Hepatocyte (in vitro differentiated cells): ENCODE measurements around the gene MYL3. TPM values are rescaled to one million over a fixed set of nuclear protein-coding genes. Genes with fewer than 3 reads are reported as not detected.
A peak's percentile ranks its signal among the peaks of the same experiment; 100 is the strongest.
"Not testable (repeated sequence)": the region's sequence is repeated elsewhere in the genome, so short reads cannot be mapped to it uniquely, and the experiment has no call there.

Experiments
- DNase-seq: peaks from one replicate; pipeline ENCODE4 v3.0.0-alpha.2; 2016; ENCODE audit warnings: low spot score
- H2AFZ ChIP-seq: fragments of 200-600 bp; sonication (generic); 2 replicates; pipeline ENCODE4 v1.6.0; 2016; ENCODE audit warnings: antibody characterized with exemption, mild to moderate bottlenecking
- H3K27ac ChIP-seq: fragments of 200-600 bp; sonication (generic); 2 replicates; pipeline ENCODE4 v1.5.1; 2016; ENCODE audit warnings: mild to moderate bottlenecking
- H3K27me3 ChIP-seq: fragments of 200-600 bp; sonication (generic); 2 replicates; pipeline ENCODE4 v1.6.1; 2016
- H3K36me3 ChIP-seq: fragments of 200-600 bp; sonication (generic); replicated peaks from 2 replicates; pipeline ENCODE4 v1.5.1; 2016; ENCODE audit warnings: low read depth; ENCODE audit not compliant: insufficient read depth
- H3K4me1 ChIP-seq: fragments of 200-600 bp; sonication (generic); 2 replicates; pipeline ENCODE4 v1.5.1; 2016; ENCODE audit warnings: mild to moderate bottlenecking, moderate library complexity; ENCODE audit not compliant: insufficient read depth
- H3K4me2 ChIP-seq: fragments of 200-600 bp; sonication (generic); 2 replicates; pipeline ENCODE4 v1.6.0; 2016
- H3K4me3 ChIP-seq: fragments of 200-600 bp; sonication (generic); 2 replicates; pipeline ENCODE4 v1.5.1; 2016; ENCODE audit warnings: mild to moderate bottlenecking
- H3K79me2 ChIP-seq: fragments of 200-600 bp; sonication (generic); 2 replicates; pipeline ENCODE4 v1.6.0; 2017; ENCODE audit warnings: mild to moderate bottlenecking
- H3K9me2 ChIP-seq: fragments of 200-600 bp; sonication (generic); replicated peaks from 2 replicates; pipeline ENCODE4 v1.6.0; 2017; ENCODE audit warnings: mild to moderate bottlenecking; ENCODE audit not compliant: insufficient read depth
- H3K9me3 ChIP-seq: fragments of 200-600 bp; sonication (generic); 2 replicates; pipeline ENCODE4 v1.5.1; 2016; ENCODE audit warnings: low read depth, mild to moderate bottlenecking
- H4K20me1 ChIP-seq: fragments of 200-600 bp; sonication (generic); 2 replicates; pipeline ENCODE4 v1.6.0; 2016; ENCODE audit warnings: mild to moderate bottlenecking; ENCODE audit not compliant: insufficient read depth, poor library complexity, severe bottlenecking
- EZH2 ChIP-seq: fragments of 200-600 bp; sonication (generic); IDR thresholded peaks from 2 replicates; pipeline ENCODE4 v1.6.1; 2016; ENCODE audit warnings: antibody characterized with exemption, mild to moderate bottlenecking, borderline replicate concordance
- EZH2phosphoT487 ChIP-seq: fragments of 200-600 bp; sonication (generic); IDR thresholded peaks from one replicate; pipeline ENCODE4 v1.6.1; 2018; ENCODE audit warnings: antibody characterized with exemption, mild to moderate bottlenecking, low read depth, moderate library complexity; ENCODE audit not compliant: unreplicated experiment, severe bottlenecking
- WGBS: methylation state at CpG from one replicate; pipeline ENCODE4 v1.1.6; 2016; ENCODE audit warnings: low lambda C conversion rate; ENCODE audit errors: missing lambda C conversion rate; 5-methylcytosine and 5-hydroxymethylcytosine counted together
- polyA plus RNA-seq: library from polyadenylated mRNA; unstranded; fragments of >200 nt; fragmentation: Nextera tagmentation; extraction: Ambion mirVana; gene quantifications from 2 replicates; pipeline ENCODE4 v1.2.1, GENCODE V29; 2016
- total RNA-seq: library from RNA; depleted of rRNA; stranded (reverse); fragments of >200 nt; gene quantifications from 2 replicates; pipeline ENCODE4 v1.2.3, GENCODE V29; 2014
- TF ChIP-seq, protein P1 (sequence below): fragments of 200-600 bp; sonication (generic); IDR thresholded peaks from 2 replicates; pipeline ENCODE4 v1.5.1; 2016; ENCODE audit warnings: antibody characterized with exemption, mild to moderate bottlenecking; ENCODE audit not compliant: poor library complexity

Gene MYL3
- 5.8 and 9.5 TPM in 2 replicates for total RNA-seq
- polyA plus RNA-seq: 7.4 and 9.7 TPM in 2 replicates

DNA sequence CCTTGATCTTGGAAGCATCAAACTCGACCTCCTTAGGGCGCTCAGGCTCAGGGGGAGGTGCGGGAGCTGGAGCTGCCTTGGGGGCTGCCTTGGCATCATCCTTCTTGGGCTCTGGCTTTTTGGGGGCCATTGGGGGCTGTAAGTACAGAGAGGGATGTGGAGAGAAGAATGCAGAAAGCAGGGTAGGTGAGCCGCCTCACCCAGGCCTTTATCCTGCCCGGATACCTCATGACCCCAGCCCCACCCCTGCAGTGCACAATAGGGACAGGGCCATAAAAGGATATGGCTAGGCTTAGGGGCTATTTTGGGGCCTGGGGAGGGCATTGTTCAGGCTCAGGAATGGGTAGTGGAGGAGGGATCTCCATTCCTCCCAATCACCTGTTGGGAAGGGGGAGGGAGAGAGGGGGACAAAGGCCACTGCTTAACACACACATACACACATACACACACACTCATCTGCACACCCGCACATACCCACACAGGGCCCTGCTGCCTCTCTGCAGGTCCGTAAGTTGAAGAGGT lies at the start of gene MYL3:
Gene MYL3 (minus strand): TSS at position 184 of the 522 bp plus-strand sequence. CDS start 54 bp downstream, at position 130.
- H3K9me3 ChIP-seq: no peaks in the 10 kb centered on the region
- H3K4me3 ChIP-seq: no peak within 1 kb of the TSS
- H3K79me2 ChIP-seq: no peaks in the 10 kb centered on the region
- H3K4me2 ChIP-seq: no peak within 1 kb of the TSS
- DNase-seq: peak; percentile 48
- 69% methylated on average over 7 of the region's 7 CpGs for WGBS
- peak within 1 kb of the TSS; percentile 71 for H3K27ac ChIP-seq
- H2AFZ ChIP-seq: no peak within 1 kb of the TSS
- H4K20me1 ChIP-seq: no peaks in the 10 kb centered on the region
- no peaks in the 10 kb centered on the region for H3K9me2 ChIP-seq
- H3K36me3 ChIP-seq: no peaks in the 10 kb centered on the region
- peaks cover 26% of the 10 kb centered on the region for H3K4me1 ChIP-seq
- no peaks in the 10 kb centered on the region for H3K27me3 ChIP-seq
- TF ChIP-seq, protein P1, sequence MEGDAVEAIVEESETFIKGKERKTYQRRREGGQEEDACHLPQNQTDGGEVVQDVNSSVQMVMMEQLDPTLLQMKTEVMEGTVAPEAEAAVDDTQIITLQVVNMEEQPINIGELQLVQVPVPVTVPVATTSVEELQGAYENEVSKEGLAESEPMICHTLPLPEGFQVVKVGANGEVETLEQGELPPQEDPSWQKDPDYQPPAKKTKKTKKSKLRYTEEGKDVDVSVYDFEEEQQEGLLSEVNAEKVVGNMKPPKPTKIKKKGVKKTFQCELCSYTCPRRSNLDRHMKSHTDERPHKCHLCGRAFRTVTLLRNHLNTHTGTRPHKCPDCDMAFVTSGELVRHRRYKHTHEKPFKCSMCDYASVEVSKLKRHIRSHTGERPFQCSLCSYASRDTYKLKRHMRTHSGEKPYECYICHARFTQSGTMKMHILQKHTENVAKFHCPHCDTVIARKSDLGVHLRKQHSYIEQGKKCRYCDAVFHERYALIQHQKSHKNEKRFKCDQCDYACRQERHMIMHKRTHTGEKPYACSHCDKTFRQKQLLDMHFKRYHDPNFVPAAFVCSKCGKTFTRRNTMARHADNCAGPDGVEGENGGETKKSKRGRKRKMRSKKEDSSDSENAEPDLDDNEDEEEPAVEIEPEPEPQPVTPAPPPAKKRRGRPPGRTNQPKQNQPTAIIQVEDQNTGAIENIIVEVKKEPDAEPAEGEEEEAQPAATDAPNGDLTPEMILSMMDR: no peak
- TF ChIP-seq EZH2phosphoT487 (no peak), EZH2 (no peak)

DNA sequence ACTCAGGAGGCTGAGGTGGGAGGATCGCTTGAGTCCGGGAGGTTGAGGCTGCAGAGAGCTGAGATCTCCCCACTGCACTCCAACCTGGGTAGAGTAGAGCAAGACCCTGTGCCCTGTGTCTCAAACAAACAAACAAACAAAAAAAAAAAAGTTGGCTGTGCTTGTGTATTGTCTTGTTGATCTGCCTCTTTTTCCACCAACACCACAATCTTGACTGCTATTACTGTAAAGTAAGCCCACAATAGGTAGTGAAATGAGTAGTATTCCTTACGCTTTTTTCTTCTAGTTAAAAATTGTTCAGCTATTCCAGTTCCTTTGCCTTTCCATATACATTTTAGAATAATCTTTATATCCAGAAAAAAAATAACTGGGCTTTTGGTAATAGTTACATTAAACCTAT lies 49.7 kb upstream of the MYL3 start:
- H3K9me3 ChIP-seq: peaks cover 6% of the 10 kb centered on the region
- WGBS: 100% methylated on average over 3 of the region's 3 CpGs
- peaks cover 10% of the 10 kb centered on the region for H3K4me1 ChIP-seq
- no peaks in the 10 kb centered on the region for H3K36me3 ChIP-seq
- H4K20me1 ChIP-seq: no peaks in the 10 kb centered on the region
- no peak overlapping the region for H3K4me3 ChIP-seq
- H3K27me3 ChIP-seq: no peaks in the 10 kb centered on the region
- H3K79me2 ChIP-seq: no peaks in the 10 kb centered on the region
- no peak for TF ChIP-seq EZH2phosphoT487
- TF ChIP-seq, protein P1: no peak
- TF ChIP-seq EZH2: no peak
- no peak for DNase-seq
- no peaks in the 10 kb centered on the region for H3K9me2 ChIP-seq
- no peak overlapping the region for H2AFZ ChIP-seq
- no peak overlapping the region for H3K4me2 ChIP-seq
- H3K27ac ChIP-seq: no peak overlapping the region

DNA sequence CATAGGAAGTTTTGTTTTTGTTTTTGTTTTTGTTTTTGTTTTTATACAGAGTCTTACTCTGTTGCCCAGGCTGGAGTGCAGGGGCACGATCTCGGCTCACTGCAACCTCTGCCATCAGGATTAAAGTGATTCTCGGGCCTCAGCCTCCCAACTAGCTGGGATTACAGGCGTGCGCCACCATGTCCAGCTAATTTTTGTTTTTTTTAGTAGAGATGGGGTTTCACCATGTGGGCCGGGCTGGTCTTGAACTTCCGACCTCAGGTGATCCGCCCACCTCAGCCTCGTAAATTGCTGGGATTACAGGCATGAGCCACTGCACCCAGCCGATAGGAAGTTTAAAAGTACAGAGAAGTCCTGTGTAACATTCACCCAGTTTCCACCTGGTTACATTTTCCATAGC lies 47.7 kb upstream of the MYL3 start:
- H3K4me3 ChIP-seq, H3K9me2 ChIP-seq, H3K9me3 ChIP-seq, H3K4me2 ChIP-seq, H4K20me1 ChIP-seq, DNase-seq, H3K36me3 ChIP-seq, H3K79me2 ChIP-seq, H3K27me3 ChIP-seq, H3K27ac ChIP-seq, H2AFZ ChIP-seq: not testable (repeated sequence)
- H3K4me1 ChIP-seq: peaks cover 10% of the 10 kb centered on the region
- 91% methylated on average over 10 of the region's 10 CpGs for WGBS

DNA sequence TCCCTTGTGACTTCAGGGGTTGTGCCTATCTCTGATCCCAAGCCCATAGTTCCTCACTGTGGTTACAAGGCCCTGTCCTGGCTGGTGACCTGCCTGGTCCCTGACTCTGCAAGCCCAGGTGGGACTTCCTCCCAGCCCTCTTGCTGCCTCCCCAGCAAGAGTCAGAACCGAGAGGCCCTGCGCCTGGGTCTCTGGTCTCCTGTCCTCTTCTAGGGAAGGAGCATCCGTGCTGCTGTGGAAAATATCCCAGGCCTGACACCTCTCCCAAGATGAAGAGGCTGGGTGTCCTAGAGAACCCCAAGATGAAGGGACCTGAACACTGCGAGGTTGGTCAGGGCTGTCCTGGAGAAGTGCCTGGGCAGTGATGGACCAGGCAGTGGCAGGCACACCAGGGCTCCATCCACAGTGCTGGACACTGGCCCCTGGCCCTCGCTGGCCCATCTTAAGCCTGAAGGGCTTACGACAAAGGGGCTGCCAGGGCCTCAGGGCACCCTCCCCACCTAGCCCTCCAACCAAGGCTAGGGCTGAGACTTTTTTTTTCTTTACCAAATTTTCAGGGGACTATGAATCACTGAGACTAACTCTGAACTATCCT lies 47.0 kb upstream of the MYL3 start:
- TF ChIP-seq EZH2 (no peak), EZH2phosphoT487 (no peak)
- TF ChIP-seq, protein P1: no peak
- Histone ChIP-seq H3K27me3 (no peaks in the 10 kb centered on the region), H3K4me3 (no peak overlapping the region), H3K36me3 (no peaks in the 10 kb centered on the region), H3K9me2 (no peaks in the 10 kb centered on the region), H3K79me2 (no peaks in the 10 kb centered on the region), H3K27ac (no peak overlapping the region), H3K4me2 (no peak overlapping the region), H3K4me1 (peaks cover 10% of the 10 kb centered on the region), H2AFZ (no peak overlapping the region), H3K9me3 (no peaks in the 10 kb centered on the region), H4K20me1 (no peaks in the 10 kb centered on the region)
- no peak for DNase-seq
- WGBS: 94% methylated on average over 6 of the region's 6 CpGs
